SH-SY5Y (cell line): ENCODE results near the gene CNOT2.

Experiments
- GATA2 ChIP-seq: IDR thresholded peaks from 2 replicates; pipeline ENCODE4 v1.6.1; 2011; ENCODE audit warnings: mild to moderate bottlenecking, low read depth, low read length
- GATA3 ChIP-seq: IDR thresholded peaks from 2 replicates; pipeline ENCODE4 v1.6.1; 2011; ENCODE audit warnings: low read depth, mild to moderate bottlenecking, low read length, moderate library complexity

The CNOT2 gene

GRCh38 chr12:70245458-70245857 lies 2.2 kb downstream of the CNOT2 start:
- no peak for TF ChIP-seq GATA3
- no peak for TF ChIP-seq GATA2

- no peak for TF ChIP-seq GATA3
- TF ChIP-seq GATA2, result no peak
Observed at GRCh38 chr12:70246580-70246979, 3.3 kb downstream of the CNOT2 start.

DNA sequence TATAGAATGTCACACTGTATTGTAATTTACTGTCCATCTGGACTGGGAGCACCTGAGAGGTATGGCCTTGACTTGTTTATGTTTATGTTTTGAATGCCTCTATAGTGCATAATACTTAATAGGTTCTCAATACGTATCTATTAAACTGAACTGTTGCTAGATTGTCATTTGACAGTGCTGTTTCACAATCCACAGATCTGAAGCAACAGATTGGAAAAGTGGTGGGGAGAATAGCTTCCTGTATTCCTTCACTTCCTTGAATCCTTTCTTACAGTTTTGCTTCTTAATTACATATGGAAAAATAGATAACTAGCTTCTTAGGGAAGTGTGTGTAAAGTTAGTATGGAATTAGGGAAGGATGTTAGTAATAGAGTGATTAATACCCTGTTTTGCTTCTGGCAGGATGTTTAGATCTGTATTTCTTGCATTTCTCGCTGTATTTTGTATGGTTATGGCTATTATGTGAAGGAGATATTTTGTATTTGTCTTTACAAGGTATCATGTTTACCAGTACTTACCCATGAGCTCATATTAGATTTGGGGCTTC lies 4.5 kb downstream of the CNOT2 start:
- TF ChIP-seq GATA2 (no peak), GATA3 (no peak)

DNA sequence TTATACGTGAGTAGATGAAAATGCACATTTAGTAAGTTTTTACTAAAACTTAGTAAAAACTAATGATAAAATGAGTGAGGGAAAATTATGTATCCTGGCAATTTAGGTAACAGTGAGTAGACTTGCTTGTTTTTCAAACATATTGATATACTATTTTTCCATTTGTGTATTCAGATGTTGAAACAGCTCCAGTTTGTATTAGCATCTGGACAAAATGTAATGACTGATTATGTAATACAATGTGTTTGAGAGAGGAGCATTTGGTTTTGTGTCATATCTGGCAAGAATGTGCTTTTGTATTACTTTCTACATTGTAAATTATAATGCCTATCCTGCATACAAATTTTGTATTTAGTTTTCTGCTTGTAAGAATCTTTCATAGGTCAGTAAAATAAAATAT lies 5.6 kb downstream of the CNOT2 start:
- no peak for TF ChIP-seq GATA3
- TF ChIP-seq GATA2, result no peak

GRCh38 chr12:70249903-70250302 lies 6.7 kb downstream of the CNOT2 start:
- no peak for TF ChIP-seq GATA3
- TF ChIP-seq GATA2, result no peak

- TF ChIP-seq GATA2 (no peak), GATA3 (no peak)
Observed at GRCh38 chr12:70251226-70251625, 8.0 kb downstream of the CNOT2 start.

GRCh38 chr12:70251661-70252060 lies 8.4 kb downstream of the CNOT2 start:
- TF ChIP-seq GATA2 (no peak), GATA3 (no peak)

GRCh38 chr12:70252832-70253231 lies 9.6 kb downstream of the CNOT2 start:
- TF ChIP-seq GATA2 (no peak), GATA3 (no peak)

DNA sequence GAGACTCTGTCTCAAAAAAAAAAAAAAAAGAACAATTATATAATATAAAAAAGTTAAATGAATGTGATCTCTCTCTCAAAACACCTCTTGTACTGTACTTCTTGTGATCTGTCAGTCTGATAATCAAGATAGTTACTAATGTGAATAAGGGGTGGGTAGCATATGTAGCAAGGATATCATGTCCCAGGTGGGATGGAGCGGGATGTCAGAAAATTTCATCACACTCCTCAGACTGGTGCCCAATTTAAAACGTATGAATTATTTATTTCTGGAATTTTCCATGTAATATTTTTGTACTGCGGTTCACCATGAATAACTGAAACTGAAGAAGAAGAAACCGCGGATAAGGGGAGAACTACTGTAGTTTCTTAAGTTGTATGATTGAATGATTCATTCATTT lies 11.0 kb downstream of the CNOT2 start:
- TF ChIP-seq GATA3, result no peak
- no peak for TF ChIP-seq GATA2

DNA sequence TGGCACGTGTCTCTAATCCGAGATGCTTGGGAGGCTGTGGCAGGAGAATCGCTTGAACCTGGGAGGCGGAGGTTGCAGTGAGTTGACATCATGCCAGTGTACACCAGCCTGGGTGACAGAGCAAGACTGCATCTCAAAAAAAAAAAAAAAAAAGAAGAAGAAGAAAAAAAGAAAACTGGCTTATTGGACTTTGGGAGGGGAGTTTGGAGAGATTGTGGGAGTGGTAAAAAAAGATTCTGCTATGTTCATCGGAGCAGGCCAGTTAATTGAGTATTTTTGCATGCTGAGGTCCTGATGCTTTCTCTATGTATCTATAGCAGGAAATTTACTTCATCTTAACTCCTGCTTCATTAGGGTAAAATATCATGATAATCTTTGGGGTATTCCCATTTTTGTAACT lies 11.6 kb downstream of the CNOT2 start:
- TF ChIP-seq GATA3 (no peak), GATA2 (no peak)

- TF ChIP-seq GATA3 (no peak), GATA2 (no peak)
Observed at GRCh38 chr12:70255311-70255710, 12.1 kb downstream of the CNOT2 start.

DNA sequence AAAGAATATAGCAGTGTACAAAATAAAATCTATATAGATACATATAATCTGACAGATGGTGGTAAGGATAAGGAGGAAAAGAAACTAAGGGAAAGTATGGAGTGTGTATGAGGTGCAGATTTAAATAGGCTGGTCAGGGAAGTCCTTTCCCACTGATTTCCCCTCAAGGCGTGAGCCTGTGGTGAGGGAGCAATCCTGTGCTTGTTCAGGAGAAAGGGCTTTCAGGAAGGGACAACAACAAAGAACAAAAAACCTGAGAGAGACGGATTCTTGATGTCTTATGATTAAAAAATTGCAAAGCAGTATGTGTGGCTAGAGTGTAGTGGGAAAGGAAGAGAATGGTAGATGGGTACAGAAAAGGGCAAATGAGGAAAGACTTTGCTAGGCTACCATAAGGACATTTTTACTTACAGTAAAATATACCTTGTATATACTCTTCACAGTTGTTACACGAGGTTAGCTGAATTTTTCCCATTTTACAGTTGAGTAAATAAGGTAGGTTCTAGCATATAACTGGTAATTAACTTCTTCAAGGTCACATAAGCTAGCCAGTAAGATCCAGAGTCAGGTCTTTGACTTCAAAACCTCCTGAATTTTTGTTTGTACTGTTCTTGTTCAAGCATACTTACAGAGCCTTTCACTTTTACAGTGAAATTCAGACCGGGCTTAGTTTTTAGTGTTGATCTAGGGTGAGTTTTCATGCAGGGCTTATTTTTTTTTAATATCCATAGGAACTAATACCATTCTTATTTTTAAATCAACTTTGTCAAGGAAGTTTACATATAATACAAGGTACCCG lies 15.6 kb downstream of the CNOT2 start:
- no peak for TF ChIP-seq GATA2
- TF ChIP-seq GATA3, result no peak

DNA sequence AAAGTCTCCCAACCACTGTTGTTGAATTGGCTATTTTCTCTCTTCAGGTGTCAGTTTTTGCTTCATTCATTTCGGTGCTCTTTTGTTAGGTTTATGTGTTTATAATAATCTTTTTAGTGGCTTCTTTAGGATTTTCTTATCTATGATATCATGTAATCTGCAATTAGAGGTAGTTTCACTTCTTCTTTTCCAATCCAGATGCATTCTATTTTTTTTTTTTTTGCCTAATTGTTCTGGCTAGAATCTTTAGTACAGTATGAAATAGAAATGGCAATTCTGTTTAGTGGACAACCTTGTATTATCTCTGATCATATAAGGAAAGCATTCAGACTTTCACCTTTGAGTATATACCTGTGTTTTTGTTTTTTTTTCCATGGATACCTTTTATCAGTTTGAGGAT lies 17.4 kb downstream of the CNOT2 start:
- TF ChIP-seq GATA3, result no peak
- TF ChIP-seq GATA2, result no peak

DNA sequence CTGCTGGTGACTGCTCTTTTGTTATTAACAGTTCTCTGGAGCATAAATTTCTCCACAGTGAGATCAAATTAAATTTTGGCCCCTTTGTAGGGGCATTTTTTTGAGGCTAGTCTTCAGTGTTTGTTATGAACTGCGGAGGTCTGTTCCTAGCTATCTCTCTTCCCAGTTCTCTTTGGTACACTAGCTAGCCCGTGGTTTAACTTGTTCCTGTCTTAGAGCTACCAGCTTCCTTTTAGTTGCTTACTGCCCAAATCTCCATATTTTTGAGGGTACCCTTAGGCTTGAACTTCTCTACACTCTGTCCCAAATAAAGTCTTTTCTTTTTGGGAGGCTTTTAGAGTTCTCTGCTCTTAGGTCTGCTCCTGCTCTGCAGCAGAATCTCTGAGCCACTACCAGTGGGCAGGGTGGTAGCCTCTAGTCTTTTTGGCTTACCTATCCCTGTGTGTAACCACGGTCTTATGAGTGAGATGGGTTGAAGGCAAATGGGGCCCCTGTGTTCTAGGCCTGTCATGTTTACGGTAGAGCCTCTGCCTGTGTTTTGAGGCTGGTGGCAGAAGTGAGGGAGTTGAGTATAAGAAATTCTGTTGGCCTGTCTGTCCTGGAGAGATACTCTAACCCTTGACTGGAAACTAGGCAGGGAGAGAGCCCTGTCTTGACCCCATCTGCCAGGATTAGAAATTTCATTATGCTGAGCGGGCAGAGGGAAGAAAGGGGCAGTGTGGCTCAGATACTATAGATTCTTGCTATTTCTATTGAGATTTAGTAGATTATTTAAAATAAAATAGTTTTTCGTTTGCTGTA lies 21.0 kb downstream of the CNOT2 start:
- TF ChIP-seq GATA2 (no peak), GATA3 (no peak)

DNA sequence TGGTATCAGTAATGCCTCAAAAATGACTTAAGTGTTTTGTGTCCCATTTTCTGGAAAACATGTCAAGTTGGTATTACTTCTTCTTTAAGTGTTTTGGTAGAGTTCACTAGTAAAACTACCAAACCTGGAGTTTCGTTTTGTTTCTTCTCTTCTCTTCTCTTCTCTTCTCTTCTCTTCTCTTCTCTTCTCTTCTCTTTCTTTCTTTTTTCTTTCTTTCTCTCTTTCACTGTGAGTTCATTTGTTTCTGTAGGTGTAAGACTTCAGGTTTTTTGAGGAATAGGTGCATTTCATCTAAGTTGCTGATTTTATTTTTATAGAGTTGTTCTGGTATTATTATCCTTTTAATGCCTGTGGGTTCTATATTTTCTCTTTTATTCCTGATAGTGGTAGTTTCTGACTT lies 21.9 kb downstream of the CNOT2 start:
- no peak for TF ChIP-seq GATA2
- no peak for TF ChIP-seq GATA3
